Measurements from ENCODE around the gene PRTFDC1. TPM values are rescaled to one million over a fixed set of nuclear protein-coding genes. Genes with fewer than 3 reads are reported as not detected.

PRTFDC1 gene
- total RNA-seq, 1 experiment from 2014 or later = not detected

DNA sequence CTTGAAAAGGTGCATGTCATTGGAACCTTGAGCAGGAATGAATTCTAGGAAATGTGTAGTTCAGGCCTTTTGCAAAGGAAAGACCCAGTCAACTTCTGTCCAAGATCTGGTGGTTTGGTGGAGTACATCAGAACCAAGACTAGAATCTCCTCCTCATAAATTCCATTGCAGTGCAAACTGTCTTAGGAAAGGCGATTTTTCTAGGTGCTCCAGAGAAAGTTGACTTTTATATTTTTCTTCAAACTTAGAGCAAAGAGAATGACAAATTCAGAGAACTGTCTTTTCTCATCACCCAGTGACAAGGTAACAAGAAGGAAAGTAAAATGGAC, 50.0 kb downstream of the PRTFDC1 start (continued):
- no peak for TF ChIP-seq JUND (IDR thresholded peaks at IDR 0.05)

DNA sequence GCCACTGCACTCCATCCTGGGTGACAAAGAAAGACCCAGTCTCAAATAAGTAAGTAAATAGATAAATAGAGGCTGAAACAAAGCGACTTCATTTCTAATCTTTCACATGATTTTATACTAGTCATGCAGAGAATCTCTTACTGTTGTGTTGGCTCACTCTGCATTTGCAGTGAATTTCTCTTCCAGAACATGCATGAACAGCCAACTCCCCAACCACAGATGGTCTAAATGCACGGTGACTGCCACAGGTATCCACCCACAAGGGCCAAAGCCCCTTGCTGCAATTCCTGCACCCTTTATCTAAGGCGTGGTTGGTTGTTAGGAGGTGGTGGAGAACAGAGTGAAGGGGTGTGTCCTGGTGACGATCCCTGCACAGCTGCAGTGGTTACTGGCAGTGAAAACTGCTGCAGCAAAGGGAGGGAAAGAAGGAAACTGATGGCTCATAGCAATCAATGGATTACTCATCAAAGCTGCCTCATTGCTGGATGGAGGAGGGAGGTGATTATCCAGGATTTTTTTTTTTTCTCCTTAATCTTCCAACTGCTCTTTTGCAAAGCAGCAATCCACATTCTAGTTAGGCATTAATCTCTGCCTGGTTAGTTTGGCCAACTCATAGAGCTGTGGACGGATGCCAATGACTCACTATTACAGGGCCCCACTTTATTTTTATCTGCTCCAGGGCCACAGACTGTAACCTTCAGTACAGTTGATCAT, 50.6 kb downstream of the PRTFDC1 start:
- H2AFZ ChIP-seq (ENCODE audit: low read depth, low read length, poor library complexity, severe bottlenecking) = peak overlapping the region; percentile 4
- POLR2A ChIA-PET = interaction anchor here (0.8 kb wide), 1 partner anchor 20 kb away, joined by 3 read pairs; no protein-coding TSS in a partner anchor
- ATAC-seq = peak; percentile 88
- RAD21 ChIA-PET (ENCODE audit: low non-redundant PET in 1 of 2, low total read pairs in 2 of 2, uncharacterized antibody in 2 of 2, unreplicated experiment in 2 of 2) = interaction anchor here in 1 of 2 experiments (1.3 kb wide), 1 partner anchor 177 kb away, joined by 6 read pairs; no protein-coding TSS in a partner anchor
- no peaks in the 10 kb centered on the region for H3K36me3 ChIP-seq (ENCODE audit: control insufficient read depth in 1 of 2, insufficient read depth in 2 of 2, low read length in 2 of 2)
- H3K4me3 ChIP-seq (replicated peaks in 1 of 2; ENCODE audit: low read depth in 1 of 2, low read length in 2 of 2) = peak overlapping the region in 1 of 2 experiments; percentile 19; a peak in 2 of 4 replicates
- H3K9me3 ChIP-seq (ENCODE audit: control insufficient read depth in 1 of 2, insufficient read depth in 1 of 2, low read depth in 1 of 2, low read length in 2 of 2) = no peaks in the 10 kb centered on the region
- no peaks in the 10 kb centered on the region for H3K27me3 ChIP-seq (ENCODE audit: insufficient read depth, low read length)
- H3K9me2 ChIP-seq (ENCODE audit: insufficient read depth) = no peaks in the 10 kb centered on the region
- H3K4me2 ChIP-seq (ENCODE audit: low read length) = peak overlapping the region; percentile 63
- DNase-seq (ENCODE audit: low read depth, low spot score) = peak; percentile 92
- H3K4me1 ChIP-seq (ENCODE audit: control insufficient read depth in 1 of 2, insufficient read depth in 2 of 2, low read length in 2 of 2) = peaks cover 29 to 45% of the 10 kb centered on the region in 2 experiments
- no peaks in the 10 kb centered on the region for H4K20me1 ChIP-seq (ENCODE audit: insufficient read depth)
- CTCF ChIA-PET = no interaction called here
- BruUV-seq (replicated peaks) = no TSS peak
- peak overlapping the region; percentile 64 for H3K27ac ChIP-seq (ENCODE audit: low read depth, low read length)
- intact Hi-C loops (cut with micrococcal nuclease) = loop anchor here (5.0 kb wide), 1 partner anchor 260 kb away; no protein-coding TSS in a partner anchor
- H3K9ac ChIP-seq (ENCODE audit: low read length) = peak overlapping the region; percentile 10
- no peaks in the 10 kb centered on the region for H3K79me2 ChIP-seq (ENCODE audit: insufficient read depth, low read length)
- peak; percentile 92 for TF ChIP-seq JUND (IDR thresholded peaks at IDR 0.05)
- TF ChIP-seq, protein P1, sequence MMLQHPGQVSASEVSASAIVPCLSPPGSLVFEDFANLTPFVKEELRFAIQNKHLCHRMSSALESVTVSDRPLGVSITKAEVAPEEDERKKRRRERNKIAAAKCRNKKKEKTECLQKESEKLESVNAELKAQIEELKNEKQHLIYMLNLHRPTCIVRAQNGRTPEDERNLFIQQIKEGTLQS (IDR thresholded peaks at IDR 0.05) = no peak
- TF ChIP-seq EZH2 (IDR thresholded peaks at IDR 0.05) = no peak
- TF ChIP-seq, protein P2, sequence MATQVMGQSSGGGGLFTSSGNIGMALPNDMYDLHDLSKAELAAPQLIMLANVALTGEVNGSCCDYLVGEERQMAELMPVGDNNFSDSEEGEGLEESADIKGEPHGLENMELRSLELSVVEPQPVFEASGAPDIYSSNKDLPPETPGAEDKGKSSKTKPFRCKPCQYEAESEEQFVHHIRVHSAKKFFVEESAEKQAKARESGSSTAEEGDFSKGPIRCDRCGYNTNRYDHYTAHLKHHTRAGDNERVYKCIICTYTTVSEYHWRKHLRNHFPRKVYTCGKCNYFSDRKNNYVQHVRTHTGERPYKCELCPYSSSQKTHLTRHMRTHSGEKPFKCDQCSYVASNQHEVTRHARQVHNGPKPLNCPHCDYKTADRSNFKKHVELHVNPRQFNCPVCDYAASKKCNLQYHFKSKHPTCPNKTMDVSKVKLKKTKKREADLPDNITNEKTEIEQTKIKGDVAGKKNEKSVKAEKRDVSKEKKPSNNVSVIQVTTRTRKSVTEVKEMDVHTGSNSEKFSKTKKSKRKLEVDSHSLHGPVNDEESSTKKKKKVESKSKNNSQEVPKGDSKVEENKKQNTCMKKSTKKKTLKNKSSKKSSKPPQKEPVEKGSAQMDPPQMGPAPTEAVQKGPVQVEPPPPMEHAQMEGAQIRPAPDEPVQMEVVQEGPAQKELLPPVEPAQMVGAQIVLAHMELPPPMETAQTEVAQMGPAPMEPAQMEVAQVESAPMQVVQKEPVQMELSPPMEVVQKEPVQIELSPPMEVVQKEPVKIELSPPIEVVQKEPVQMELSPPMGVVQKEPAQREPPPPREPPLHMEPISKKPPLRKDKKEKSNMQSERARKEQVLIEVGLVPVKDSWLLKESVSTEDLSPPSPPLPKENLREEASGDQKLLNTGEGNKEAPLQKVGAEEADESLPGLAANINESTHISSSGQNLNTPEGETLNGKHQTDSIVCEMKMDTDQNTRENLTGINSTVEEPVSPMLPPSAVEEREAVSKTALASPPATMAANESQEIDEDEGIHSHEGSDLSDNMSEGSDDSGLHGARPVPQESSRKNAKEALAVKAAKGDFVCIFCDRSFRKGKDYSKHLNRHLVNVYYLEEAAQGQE (IDR thresholded peaks at IDR 0.05; ENCODE audit: low read depth) = no peak
- TF ChIP-seq YY1 (IDR thresholded peaks at IDR 0.05; ENCODE audit: extremely low read depth, insufficient replicate concordance, low read depth, low read length) = no peak
- TF ChIP-seq SRF (IDR thresholded peaks at IDR 0.05; ENCODE audit: low read depth) = peak; percentile 80
- TF ChIP-seq SIN3A (IDR thresholded peaks at IDR 0.05; ENCODE audit: low read depth) = peak; percentile 76
- no peak for TF ChIP-seq ZFX (IDR thresholded peaks at IDR 0.05)
- TF ChIP-seq TCF7L2 (IDR thresholded peaks at IDR 0.05; ENCODE audit: borderline replicate concordance, extremely low read depth, insufficient read depth, insufficient read length) = peak; percentile 37
- TF ChIP-seq, protein P3, sequence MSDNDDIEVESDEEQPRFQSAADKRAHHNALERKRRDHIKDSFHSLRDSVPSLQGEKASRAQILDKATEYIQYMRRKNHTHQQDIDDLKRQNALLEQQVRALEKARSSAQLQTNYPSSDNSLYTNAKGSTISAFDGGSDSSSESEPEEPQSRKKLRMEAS (IDR thresholded peaks at IDR 0.05) = peak; percentile 70
- TF ChIP-seq SP1 (IDR thresholded peaks at IDR 0.05; ENCODE audit: low read depth) = peak; percentile 89
- peak; percentile 53; the same call in 1 of the 2 replicates for TF ChIP-seq RAD21 (IDR thresholded peaks at IDR 0.05; ENCODE audit: low read depth)
- TF ChIP-seq FOSL1 (IDR thresholded peaks at IDR 0.05; ENCODE audit: low read depth) = peak; percentile 95; the same call in 1 of the 2 replicates
- TF ChIP-seq, protein P4, sequence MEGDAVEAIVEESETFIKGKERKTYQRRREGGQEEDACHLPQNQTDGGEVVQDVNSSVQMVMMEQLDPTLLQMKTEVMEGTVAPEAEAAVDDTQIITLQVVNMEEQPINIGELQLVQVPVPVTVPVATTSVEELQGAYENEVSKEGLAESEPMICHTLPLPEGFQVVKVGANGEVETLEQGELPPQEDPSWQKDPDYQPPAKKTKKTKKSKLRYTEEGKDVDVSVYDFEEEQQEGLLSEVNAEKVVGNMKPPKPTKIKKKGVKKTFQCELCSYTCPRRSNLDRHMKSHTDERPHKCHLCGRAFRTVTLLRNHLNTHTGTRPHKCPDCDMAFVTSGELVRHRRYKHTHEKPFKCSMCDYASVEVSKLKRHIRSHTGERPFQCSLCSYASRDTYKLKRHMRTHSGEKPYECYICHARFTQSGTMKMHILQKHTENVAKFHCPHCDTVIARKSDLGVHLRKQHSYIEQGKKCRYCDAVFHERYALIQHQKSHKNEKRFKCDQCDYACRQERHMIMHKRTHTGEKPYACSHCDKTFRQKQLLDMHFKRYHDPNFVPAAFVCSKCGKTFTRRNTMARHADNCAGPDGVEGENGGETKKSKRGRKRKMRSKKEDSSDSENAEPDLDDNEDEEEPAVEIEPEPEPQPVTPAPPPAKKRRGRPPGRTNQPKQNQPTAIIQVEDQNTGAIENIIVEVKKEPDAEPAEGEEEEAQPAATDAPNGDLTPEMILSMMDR (IDR thresholded peaks at IDR 0.05 in 2 of 3, conservative IDR thresholded peaks at IDR 0.05 in 1 of 3; ENCODE audit: borderline replicate concordance in 1 of 3, insufficient read depth in 1 of 3, low read depth in 2 of 3, low read length in 2 of 3) = no peak
- TF ChIP-seq, protein P5, sequence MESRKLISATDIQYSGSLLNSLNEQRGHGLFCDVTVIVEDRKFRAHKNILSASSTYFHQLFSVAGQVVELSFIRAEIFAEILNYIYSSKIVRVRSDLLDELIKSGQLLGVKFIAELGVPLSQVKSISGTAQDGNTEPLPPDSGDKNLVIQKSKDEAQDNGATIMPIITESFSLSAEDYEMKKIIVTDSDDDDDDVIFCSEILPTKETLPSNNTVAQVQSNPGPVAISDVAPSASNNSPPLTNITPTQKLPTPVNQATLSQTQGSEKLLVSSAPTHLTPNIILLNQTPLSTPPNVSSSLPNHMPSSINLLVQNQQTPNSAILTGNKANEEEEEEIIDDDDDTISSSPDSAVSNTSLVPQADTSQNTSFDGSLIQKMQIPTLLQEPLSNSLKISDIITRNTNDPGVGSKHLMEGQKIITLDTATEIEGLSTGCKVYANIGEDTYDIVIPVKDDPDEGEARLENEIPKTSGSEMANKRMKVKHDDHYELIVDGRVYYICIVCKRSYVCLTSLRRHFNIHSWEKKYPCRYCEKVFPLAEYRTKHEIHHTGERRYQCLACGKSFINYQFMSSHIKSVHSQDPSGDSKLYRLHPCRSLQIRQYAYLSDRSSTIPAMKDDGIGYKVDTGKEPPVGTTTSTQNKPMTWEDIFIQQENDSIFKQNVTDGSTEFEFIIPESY (IDR thresholded peaks at IDR 0.05; ENCODE audit: extremely low read depth, insufficient replicate concordance, low read length) = no peak
- TF ChIP-seq EZH2phosphoT487 (IDR thresholded peaks at IDR 0.05; ENCODE audit: borderline replicate concordance) = no peak

Data from HCT116 (cell line).